ENCODE data around the gene ATAD3A. TPM values are rescaled to one million over a fixed set of nuclear protein-coding genes. Genes with fewer than 3 reads are reported as not detected.
A peak's percentile ranks its signal among the peaks of the same experiment; 100 is the strongest.

The ATAD3A gene
- total RNA-seq, 2 experiments from 2014 or later = 61.7 to 65.1 TPM

- H3K4me3 Mint-ChIP-seq = no peak overlapping the region
- ChIA-PET CTCF (interaction anchor here (1.3 kb wide), 1 partner anchor 10 kb away, joined by 3 read pairs; no protein-coding TSS in a partner anchor), POLR2A (interaction anchor here (0.7 to 1.6 kb wide), 3 partner anchors 11 to 47 kb away, joined by 3 read pairs; no protein-coding TSS in a partner anchor)
- no peaks in the 10 kb centered on the region for H3K9me3 Mint-ChIP-seq
- no peaks in the 10 kb centered on the region for H3K27me3 Mint-ChIP-seq
- TF ChIP-seq CTCF (IDR thresholded peaks at IDR 0.05) = no peak
- ATAC-seq (no peak), DNase-seq (no peak)
- H3K36me3 Mint-ChIP-seq (ENCODE audit: low read depth) = peaks cover 54% of the 10 kb centered on the region
- H3K27ac Mint-ChIP-seq = peak overlapping the region; percentile 59
- intact Hi-C loops (cut with micrococcal nuclease) = no loop called here
- H3K4me1 Mint-ChIP-seq (ENCODE audit: low read depth) = peaks cover 41% of the 10 kb centered on the region
Observed at GRCh38 chr1:1567891-1568291, 55.9 kb downstream of the ATAD3A start.

- peak overlapping the region; percentile 63 for H3K27ac Mint-ChIP-seq
Observed at GRCh38 chr1:1569341-1569740, 57.4 kb downstream of the ATAD3A start.

GRCh38 chr1:1573843-1574720 is 62.1 kb downstream of the ATAD3A start:
- peak overlapping the region; percentile 100 for H3K27ac Mint-ChIP-seq
- ATAC-seq = peak; percentile 81
- H3K4me3 Mint-ChIP-seq = peak overlapping the region; percentile 99
- DNase-seq = peak; percentile 71
- peak; percentile 27 for TF ChIP-seq CTCF (IDR thresholded peaks at IDR 0.05)
- H3K9me3 Mint-ChIP-seq = no peaks in the 10 kb centered on the region
- intact Hi-C loops (cut with micrococcal nuclease) = no loop called here
- no peaks in the 10 kb centered on the region for H3K27me3 Mint-ChIP-seq
- ChIA-PET POLR2A (interaction anchor here (0.9 to 1.2 kb wide), 3 partner anchors 20 to 318 kb away, joined by 3 read pairs; no protein-coding TSS in a partner anchor), CTCF (interaction anchor here (0.6 to 1.6 kb wide), 3 partner anchors 19 to 392 kb away, joined by 3 read pairs; partner anchors contain the start of gene CDK11A)
- H3K36me3 Mint-ChIP-seq (ENCODE audit: low read depth) = peaks cover 28% of the 10 kb centered on the region
- peaks cover 35% of the 10 kb centered on the region for H3K4me1 Mint-ChIP-seq (ENCODE audit: low read depth)

More at GRCh38 chr1:1569341-1569740, 57.4 kb downstream of the ATAD3A start:
- ChIA-PET CTCF (interaction anchor here (0.9 to 1.5 kb wide), 3 partner anchors 10 to 65 kb away, joined by 3 read pairs; no protein-coding TSS in a partner anchor), POLR2A (interaction anchor here (1.1 to 2.3 kb wide), 2 partner anchors 25 to 60 kb away, joined by 3 to 5 read pairs; no protein-coding TSS in a partner anchor)
- H3K9me3 Mint-ChIP-seq = no peaks in the 10 kb centered on the region
- H3K4me1 Mint-ChIP-seq (ENCODE audit: low read depth) = peaks cover 46% of the 10 kb centered on the region
- peaks cover 50% of the 10 kb centered on the region for H3K36me3 Mint-ChIP-seq (ENCODE audit: low read depth)
- H3K27me3 Mint-ChIP-seq = no peaks in the 10 kb centered on the region
- intact Hi-C loops (cut with micrococcal nuclease) = no loop called here
- no peak for TF ChIP-seq CTCF (IDR thresholded peaks at IDR 0.05)
- ATAC-seq = no peak
- no peak for DNase-seq
- H3K4me3 Mint-ChIP-seq = no peak overlapping the region

- DNase-seq (peak; percentile 96), ATAC-seq (peak; percentile 87)
- Mint-ChIP-seq H3K4me1 (ENCODE audit: low read depth) (peaks cover 27% of the 10 kb centered on the region), H3K27me3 (no peaks in the 10 kb centered on the region), H3K27ac (peak within 1 kb of the TSS; percentile 100), H3K36me3 (ENCODE audit: low read depth) (peaks cover 21% of the 10 kb centered on the region), H3K4me3 (peak within 1 kb of the TSS; percentile 99), H3K9me3 (no peaks in the 10 kb centered on the region)
- intact Hi-C loops (cut with micrococcal nuclease) = no loop called here
- POLR2A ChIA-PET = interaction anchor here (0.6 kb wide), 1 partner anchor 27 kb away, joined by 3 read pairs; no protein-coding TSS in a partner anchor
- TF ChIP-seq CTCF (IDR thresholded peaks at IDR 0.05) = no peak
- CTCF ChIA-PET = interaction anchor here (1.2 to 2.1 kb wide), 3 partner anchors 20 to 149 kb away, joined by 3 to 4 read pairs (median 3); partner anchors contain the start of gene CDK11A
Observed at GRCh38 chr1:1574721-1575537, 63.0 kb downstream of the ATAD3A start, which contains the start of gene SSU72. Gene SSU72 (minus strand): TSS chr1:1574863. CDS start chr1:1574557, 306 bp downstream.
